ENCODE measurements around the gene DPP6. TPM values are rescaled to one million over a fixed set of nuclear protein-coding genes. Genes with fewer than 3 reads are reported as not detected.

DPP6 gene
- total and polyA plus RNA-seq, 2 of the 8 experiments (the other 6 are each of a cell fraction or from before 2014, with no cell fraction given): 4.7 to 6.8 TPM

- TF ChIP-seq CHD7 (IDR thresholded peaks at IDR 0.05; ENCODE audit: insufficient replicate concordance, low read length) (no peak), RBBP5 (IDR thresholded peaks at IDR 0.05; ENCODE audit: borderline replicate concordance, low read depth, low read length) (no peak), GTF2F1 (IDR thresholded peaks at IDR 0.05; ENCODE audit: borderline replicate concordance, low read depth, low read length) (no peak), FOSL1 (IDR thresholded peaks at IDR 0.05; ENCODE audit: insufficient read depth, low read depth, low read length) (no peak), RNF2 (IDR thresholded peaks at IDR 0.05; ENCODE audit: borderline replicate concordance, low read depth, low read length, missing control alignments, poor library complexity, severe bottlenecking) (no peak), KDM5A (IDR thresholded peaks at IDR 0.05; ENCODE audit: low read length) (no peak), CHD2 (IDR thresholded peaks at IDR 0.05; ENCODE audit: low read length) (no peak)
Observed at GRCh38 chr7:154353355-154353767, 301.2 kb downstream of the DPP6 start (continued).
